ENCODE measurements around the gene HNRNPUL2.
"Not testable (repeated sequence)": the region's sequence is repeated elsewhere in the genome, so short reads cannot be mapped to it uniquely, and the experiment has no call there.

HNRNPUL2 gene

GRCh38 chr11:62702246-62702645 is 25.0 kb downstream of the HNRNPUL2 start:
- DNase-seq: no peak

- DNase-seq: peak; percentile 62
Observed at GRCh38 chr11:62694455-62695167, 32.6 kb downstream of the HNRNPUL2 start.

- not testable (repeated sequence) for DNase-seq
Observed at GRCh38 chr11:62693624-62694023, 33.6 kb downstream of the HNRNPUL2 start.

- DNase-seq: no peak
Observed at GRCh38 chr11:62689421-62690183, 37.7 kb downstream of the HNRNPUL2 start, which contains the start of gene LRRN4CL. LRRN4CL (minus strand) TSS chr11:62689530; CDS start chr11:62688508, 1,022 bp downstream.

GRCh38 chr11:62688491-62688890 is 38.8 kb downstream of the HNRNPUL2 start:
- no peak for DNase-seq

- no peak for DNase-seq
Observed at GRCh38 chr11:62687508-62688396, 39.5 kb downstream of the HNRNPUL2 start.

GRCh38 chr11:62682518-62682917 is 44.7 kb downstream of the HNRNPUL2 start:
- no peak for DNase-seq

- peak; percentile 4 for DNase-seq
Observed at GRCh38 chr11:62680825-62681240, 46.4 kb downstream of the HNRNPUL2 start.

- DNase-seq: peak; percentile 74
Observed at GRCh38 chr11:62678770-62679696, 48.2 kb downstream of the HNRNPUL2 start, which contains the start of gene UBXN1. UBXN1 (minus strand) TSS chr11:62679073; CDS start chr11:62678923, 150 bp downstream.

GRCh38 chr11:62678433-62678769 is 48.9 kb downstream of the HNRNPUL2 start:
- DNase-seq: no peak

GRCh38 chr11:62677714-62678113 is 49.5 kb downstream of the HNRNPUL2 start:
- DNase-seq: no peak

GRCh38 chr11:62677156-62677555 is 50.1 kb downstream of the HNRNPUL2 start:
- no peak for DNase-seq

- DNase-seq: no peak
Observed at GRCh38 chr11:62676698-62677097, 50.6 kb downstream of the HNRNPUL2 start.

- not testable (repeated sequence) for DNase-seq
Observed at GRCh38 chr11:62675415-62675814, 51.8 kb downstream of the HNRNPUL2 start.

- DNase-seq: no peak
Observed at GRCh38 chr11:62673196-62673525, 54.1 kb downstream of the HNRNPUL2 start.

- DNase-seq: peak; percentile 65
Observed at GRCh38 chr11:62671608-62672389, 55.5 kb downstream of the HNRNPUL2 start, which contains the start of the genes LBHD1 and UQCC3. LBHD1 (minus strand) TSS chr11:62672267; CDS start chr11:62670031, 2,236 bp downstream. UQCC3 (plus strand) TSS chr11:62671673; CDS start chr11:62671746, 73 bp downstream.

GRCh38 chr11:62671236-62671607 is 56.0 kb downstream of the HNRNPUL2 start:
- DNase-seq: no peak

- DNase-seq: no peak
Observed at GRCh38 chr11:62669420-62670161, 57.7 kb downstream of the HNRNPUL2 start.

GRCh38 chr11:62667460-62667859 is 59.8 kb downstream of the HNRNPUL2 start:
- no peak for DNase-seq

GRCh38 chr11:62666259-62666926 is 60.9 kb downstream of the HNRNPUL2 start:
- no peak for DNase-seq
